B cell (primary cell): ENCODE data around the gene WDR31. TPM values are rescaled to one million over a fixed set of nuclear protein-coding genes. Genes with fewer than 3 reads are reported as not detected.

Experiments used
- ATAC-seq: fragments of 200-7000 bp; cut with Tn5 transposase; one replicate; pipeline ENCODE4 v1.10.0; 2021; ENCODE audit warnings: low read depth, mild to moderate bottlenecking, moderate number of reproducible peaks, moderate library complexity
- CTCF ChIA-PET: fragments of 350-600 bp; sonication (Branson Sonifier 250); formaldehyde crosslinking; loops from one replicate; lab custom pipeline; 2021; ENCODE audit warnings: antibody characterized with exemption, inconsistent platforms; lab: Charles Lee
- POLR2A ChIA-PET: fragments of 350-600 bp; sonication (Branson Sonifier 250); formaldehyde crosslinking; loops from one replicate; lab custom pipeline; 2021; ENCODE audit warnings: antibody characterized with exemption; lab: Charles Lee
- DNase-seq: peaks from one replicate; pipeline ENCODE4 v3.0.0; 2013
- H2AFZ ChIP-seq: 2 replicates; pipeline ENCODE4 v1.6.1; 2012; ENCODE audit warnings: mild to moderate bottlenecking, low read depth, low read length; ENCODE audit not compliant: insufficient read depth, poor library complexity, severe bottlenecking
- H3K27ac ChIP-seq, 2 donors: 1 replicate in 1 of 2; 2 replicates in 1 of 2; pipeline ENCODE4 v1.5.1; 2012 to 2013; ENCODE audit warnings: low read length in 2 of 2, mild to moderate bottlenecking in 2 of 2, moderate library complexity in 1 of 2
- H3K27me3 ChIP-seq, 4 experiments: fragments of 200-600 bp in 1 of 4; sonication (generic) in 1 of 4; replicated peaks in 1 of 4; 1 replicate in 2 of 4; 2 replicates in 2 of 4; pipeline versions ENCODE4 v1.6.1 to v1.7.0; 2013 to 2016; ENCODE audit warnings: low read length in 3 of 4, mild to moderate bottlenecking in 2 of 4, mixed read lengths in 1 of 4, moderate library complexity in 1 of 4; ENCODE audit not compliant: insufficient read depth in 4 of 4, control insufficient read depth in 3 of 4; ENCODE audit errors: control extremely low read depth in 1 of 4
- H3K36me3 ChIP-seq, 2 experiments: replicated peaks in 1 of 2; 1 replicate in 1 of 2; 2 replicates in 1 of 2; pipeline versions ENCODE4 v1.6.1 to v1.7.1; 2013; ENCODE audit warnings: low read length in 1 of 2; ENCODE audit not compliant: insufficient read depth in 2 of 2, control insufficient read depth in 1 of 2; ENCODE audit errors: control extremely low read depth in 1 of 2, extremely low read depth in 1 of 2
- H3K4me1 ChIP-seq, 2 donors: fragments of 200-600 bp in 1 of 2; sonication (generic) in 1 of 2; 1 replicate in 1 of 2; 2 replicates in 1 of 2; pipeline versions ENCODE4 v1.5.1 to v1.6.1; 2013 to 2017; ENCODE audit warnings: low read length in 2 of 2; ENCODE audit not compliant: control insufficient read depth in 2 of 2, insufficient read depth in 2 of 2
- H3K4me2 ChIP-seq: replicated peaks from 2 replicates; pipeline ENCODE3; 2012; ENCODE audit warnings: mild to moderate bottlenecking, low read depth, low read length; ENCODE audit not compliant: poor library complexity, severe bottlenecking
- H3K4me3 ChIP-seq, 5 experiments: fragments of 200-600 bp in 1 of 5; sonication (generic) in 1 of 5; 1 replicate in 3 of 5; 2 replicates in 2 of 5; pipeline versions ENCODE4 v1.5.1 to v1.7.0; 2011 to 2016; ENCODE audit warnings: low read length in 4 of 5, mild to moderate bottlenecking in 4 of 5, low read depth in 2 of 5, control low read depth in 1 of 5, moderate library complexity in 1 of 5; ENCODE audit not compliant: insufficient read depth in 1 of 5; ENCODE audit errors: control extremely low read depth in 1 of 5, extremely low read depth in 1 of 5
- H3K79me2 ChIP-seq: fragments of 200-600 bp; sonication (generic); one replicate; pipeline ENCODE4 v1.6.0; 2016; ENCODE audit warnings: low read length; ENCODE audit not compliant: control insufficient read depth, insufficient read depth
- H3K9ac ChIP-seq: fragments of 200-600 bp; sonication (generic); 2 replicates; pipeline ENCODE4 v1.6.1; 2017; ENCODE audit warnings: mild to moderate bottlenecking, low read length, moderate library complexity
- H3K9me3 ChIP-seq, 3 donors: one replicate each; pipeline versions ENCODE4 v1.6.1 to v1.7.1; 2013; ENCODE audit warnings: low read length in 2 of 3; ENCODE audit not compliant: control insufficient read depth in 2 of 3, insufficient read depth in 1 of 3; ENCODE audit errors: control extremely low read depth in 1 of 3
- H4K20me1 ChIP-seq: 2 replicates; pipeline ENCODE4 v1.6.0; 2012; ENCODE audit warnings: mild to moderate bottlenecking, low read length; ENCODE audit not compliant: insufficient read depth, control insufficient read depth, poor library complexity, severe bottlenecking
- H3K27ac Mint-ChIP-seq: one replicate; pipeline ENCODE4 v1.8.0; 2021; ENCODE audit warnings: mixed read lengths
- H3K27me3 Mint-ChIP-seq: one replicate; pipeline ENCODE4 v1.8.0; 2021; ENCODE audit warnings: mixed read lengths
- H3K4me1 Mint-ChIP-seq: one replicate; pipeline ENCODE4 v1.8.0; 2021; ENCODE audit warnings: mixed read lengths
- H3K4me3 Mint-ChIP-seq: one replicate; pipeline ENCODE4 v1.8.0; 2021; ENCODE audit warnings: mixed read lengths
- H3K9me3 Mint-ChIP-seq: one replicate; pipeline ENCODE4 v1.8.0; 2022; ENCODE audit warnings: mixed read lengths; ENCODE audit not compliant: insufficient read depth
- CTCF ChIP-seq: fragments of 200-600 bp; IDR thresholded peaks from one replicate; pipeline ENCODE4 v1.8.0; 2022; ENCODE audit warnings: antibody characterized with exemption, mild to moderate bottlenecking
- EZH2 ChIP-seq: IDR thresholded peaks from 2 replicates; pipeline ENCODE4 v1.6.1; 2012; ENCODE audit warnings: borderline replicate concordance, low read depth, mild to moderate bottlenecking, moderate library complexity, low read length; ENCODE audit not compliant: insufficient read depth, poor library complexity, severe bottlenecking
- WGBS: methylation state at CpG from one replicate; pipeline ENCODE4 v1.1.5; 2013; ENCODE audit warnings: missing lambda C conversion rate; ENCODE audit not compliant: insufficient coverage; 5-methylcytosine and 5-hydroxymethylcytosine counted together
- intact Hi-C: fragments of 100-400 bp; cut with micrococcal nuclease; formaldehyde crosslinking; loops from one replicate; pipeline ENCODE4 v1.10.0; 2022
- polyA plus RNA-seq: library from polyadenylated mRNA; depleted of rRNA; stranded (reverse); fragments of >200 nt; gene quantifications from 2 replicates; pipeline ENCODE4 v1.2.3, GENCODE V29; 2012
- total RNA-seq, 2 donors: library from RNA; stranded (reverse); fragments of 120-200 nt in 1 of 2; gene quantifications; 1 replicate in 1 of 2; 2 replicates in 1 of 2; pipeline versions ENCODE4 v1.2.3 to v1.2.4, GENCODE V29; 2013 to 2022

WDR31 gene
- total and polyA plus RNA-seq, 2 donors (not counting 1 experiment from before 2014, with no cell fraction given), result 0.36 to 0.62 TPM

GRCh38 chr9:113349445-113350094, 9.5 kb upstream of the WDR31 start, which contains the start of gene BSPRY:
Gene BSPRY, plus strand, starts transcription at chr9:113349541. Its CDS starts 39 bp downstream, at chr9:113349580.
- Histone ChIP-seq H3K4me1 (peaks cover 19 to 22% of the 10 kb centered on the region in 2 donors), H3K9ac (peak within 1 kb of the TSS; percentile 64), H2AFZ (peak within 1 kb of the TSS; percentile 72), H3K36me3 (no peaks in the 10 kb centered on the region), H3K27me3 (peaks cover 0 to 17% (median 1%) of the 10 kb centered on the region in 4 experiments), H3K4me3 (peak within 1 kb of the TSS; percentile 15 to 58 (median 52)), H3K9me3 (no peaks in the 10 kb centered on the region), H3K4me2 (peak within 1 kb of the TSS; percentile 79), H4K20me1 (no peaks in the 10 kb centered on the region), H3K27ac (no peak within 1 kb of the TSS), H3K79me2 (no peaks in the 10 kb centered on the region)
- WGBS, result under 1% methylated on average over 67 of the region's 71 CpGs
- intact Hi-C loops, result loop anchor here (2.0 kb wide), 1 partner anchor 13 kb away; no protein-coding TSS in a partner anchor
- ATAC-seq, result peak; percentile 58
- H3K4me1 Mint-ChIP-seq, result peaks cover 25% of the 10 kb centered on the region
- ChIA-PET POLR2A (interaction anchor here (0.6 to 2.1 kb wide), 4 partner anchors 10 to 27 kb away, joined by 3 to 7 read pairs (median 4); partner anchors contain the start of genes HDHD3 and WDR31), CTCF (interaction anchor here (2.2 kb wide), 1 partner anchor 10 kb away, joined by 10 read pairs; the partner anchor contains the start of gene WDR31)
- no peaks in the 10 kb centered on the region for H3K9me3 Mint-ChIP-seq
- H3K27me3 Mint-ChIP-seq, result peaks cover 14% of the 10 kb centered on the region
- H3K4me3 Mint-ChIP-seq, result peak within 1 kb of the TSS; percentile 85
- TF ChIP-seq CTCF, result no peak
- no peak for TF ChIP-seq EZH2
- H3K27ac Mint-ChIP-seq, result peak within 1 kb of the TSS; percentile 46
- peak; percentile 56 for DNase-seq

- H3K4me3 ChIP-seq, result peak overlapping the region in 3 of 5 experiments; percentile 52 to 58 (median 57)
- peak overlapping the region; percentile 79 for H3K4me2 ChIP-seq
Observed at GRCh38 chr9:113349066-113349444, 9.0 kb upstream of the WDR31 start.

More at GRCh38 chr9:113349066-113349444, 9.0 kb upstream of the WDR31 start:
- Histone ChIP-seq H3K27me3 (peaks cover 0 to 17% (median 1%) of the 10 kb centered on the region in 4 experiments), H3K4me1 (peaks cover 19 to 22% of the 10 kb centered on the region in 2 donors), H3K36me3 (no peaks in the 10 kb centered on the region), H3K79me2 (no peaks in the 10 kb centered on the region), H3K27ac (no peak overlapping the region), H2AFZ (peak overlapping the region; percentile 72), H4K20me1 (no peaks in the 10 kb centered on the region), H3K9me3 (no peaks in the 10 kb centered on the region), H3K9ac (peak overlapping the region; percentile 64)
- peak overlapping the region; percentile 85 for H3K4me3 Mint-ChIP-seq
- intact Hi-C loops, result no loop called here
- TF ChIP-seq EZH2 (no peak), CTCF (no peak)
- DNase-seq (no peak), ATAC-seq (no peak)
- no peaks in the 10 kb centered on the region for H3K9me3 Mint-ChIP-seq
- 34% methylated on average over 11 of the region's 13 CpGs for WGBS
- ChIA-PET CTCF (interaction anchor here (2.2 kb wide), 1 partner anchor 9 kb away, joined by 10 read pairs; the partner anchor contains the start of gene WDR31), POLR2A (interaction anchor here (0.6 to 1.2 kb wide), 3 partner anchors 26 to 106 kb away, joined by 3 to 7 read pairs (median 5); partner anchors contain the start of gene HDHD3)
- peaks cover 14% of the 10 kb centered on the region for H3K27me3 Mint-ChIP-seq
- H3K4me1 Mint-ChIP-seq, result peaks cover 25% of the 10 kb centered on the region
- peak overlapping the region; percentile 7 for H3K27ac Mint-ChIP-seq
